Gastrocnemius medialis (tissue), 4 donors: ENCODE data around the gene MTMR1. TPM values are rescaled to one million over a fixed set of nuclear protein-coding genes. Genes with fewer than 3 reads are reported as not detected.

Experiments
- ATAC-seq, 2 donors: fragments of 150-250 bp; one replicate each; pipeline ENCODE4 v1.9.1; 2016
- DNase-seq, 2 donors: peaks; one replicate each; pipeline ENCODE4 v3.0.0-alpha.2; 2019
- H3K27ac ChIP-seq, 4 donors: fragments of 200-600 bp; sonication (generic); 1 replicate in 1 of 4; 2 replicates in 3 of 4; pipeline ENCODE4 v1.5.1; 2016 to 2018; ENCODE audit warnings: mild to moderate bottlenecking in 2 of 4, moderate library complexity in 1 of 4
- H3K27me3 ChIP-seq, 3 donors: fragments of 200-600 bp; sonication (generic) in 2 of 3; 1 replicate in 1 of 3; 2 replicates in 2 of 3; pipeline versions ENCODE4 v1.5.1 to v1.6.0; 2016 to 2019; ENCODE audit warnings: mild to moderate bottlenecking in 1 of 3, moderate library complexity in 1 of 3
- H3K36me3 ChIP-seq, 2 donors: fragments of 200-600 bp; sonication (generic) in 1 of 2; one replicate each; pipeline ENCODE4 v1.5.1; 2017 to 2018
- H3K4me1 ChIP-seq, 2 donors: fragments of 200-600 bp; sonication (generic) in 1 of 2; one replicate each; pipeline ENCODE4 v1.5.1; 2016 to 2017; ENCODE audit warnings: mild to moderate bottlenecking in 2 of 2
- H3K4me3 ChIP-seq, 4 donors: fragments of 200-600 bp; sonication (generic) in 3 of 4; 1 replicate in 1 of 4; 2 replicates in 3 of 4; pipeline ENCODE4 v1.5.1; 2016 to 2019; ENCODE audit warnings: mild to moderate bottlenecking in 2 of 4
- H3K9me3 ChIP-seq, 3 donors: fragments of 200-600 bp; sonication (generic) in 2 of 3; 1 replicate in 1 of 3; 2 replicates in 2 of 3; pipeline ENCODE4 v1.5.1; 2016 to 2019
- POLR2A ChIP-seq, 2 donors: fragments of 450-650 bp; IDR thresholded peaks; one replicate each; pipeline ENCODE4 v1.6.1; 2017; ENCODE audit warnings: antibody characterized with exemption in 2 of 2, mild to moderate bottlenecking in 2 of 2, moderate library complexity in 2 of 2
- in situ Hi-C, 4 donors: fragments of 200-750 bp; cut with MboI; loops; one replicate each; pipeline versions ENCODE4 v1.15.0 to v1.8.0; 2017; ENCODE audit warnings: low sequenced_read_pairs in 4 of 4
- intact Hi-C: fragments of 100-400 bp; cut with DNase I; formaldehyde crosslinking; loops from one replicate; pipeline ENCODE4 v1.15.1; 2023; ENCODE audit warnings: low total_unique reads
- total RNA-seq, 4 donors: library from RNA; depleted of rRNA; stranded (reverse); fragments of >200 nt; gene quantifications; one replicate each; pipeline versions ENCODE4 v1.1.0 to v1.2.3, GENCODE V29; 2016
- TF ChIP-seq, protein P1 (sequence below), 5 experiments: fragments of 450-650 bp in 3 of 5; fragments of 200-600 bp in 2 of 5; sonication (generic) in 2 of 5; IDR thresholded peaks in 4 of 5; conservative IDR thresholded peaks in 1 of 5; 1 replicate in 4 of 5; 2 replicates in 1 of 5; pipeline ENCODE4 v1.5.1; 2016 to 2019; ENCODE audit warnings: antibody characterized with exemption in 5 of 5, mild to moderate bottlenecking in 3 of 5, moderate library complexity in 3 of 5

Gene MTMR1
- total RNA-seq, 4 donors from 2014 or later = 28.2 to 80.9 (median 38.0) TPM

DNA sequence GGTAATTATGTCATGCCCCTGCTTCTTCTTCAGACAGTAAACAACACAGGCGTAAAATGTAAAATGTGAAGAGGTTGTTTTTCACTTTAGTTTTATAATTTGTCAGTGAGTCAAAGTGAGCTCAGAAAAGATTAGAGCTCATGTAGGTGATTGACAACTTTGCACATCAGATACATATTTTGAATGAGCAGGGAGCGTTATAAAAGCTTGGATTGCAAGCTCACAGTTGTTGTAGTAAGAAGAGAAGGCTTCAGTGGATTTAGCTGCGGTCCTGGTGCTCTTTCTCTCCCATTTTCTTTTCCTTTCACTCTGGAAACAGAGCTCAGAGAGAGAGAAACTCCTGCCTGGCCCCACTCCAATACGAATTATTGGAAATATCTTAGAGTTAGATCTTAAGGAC lies 26.4 kb downstream of the MTMR1 start:
- in situ Hi-C loops = loop anchor here in 3 of 4 donors (25.0 kb wide), 2 partner anchors 757 to 1207 kb away; partner anchors contain the start of gene IDS (in 1 of the 3)
- ATAC-seq = no peak
- Histone ChIP-seq H3K27me3 (no peaks in the 10 kb centered on the region), H3K4me1 (peaks cover 0 to 6% of the 10 kb centered on the region in 2 donors), H3K9me3 (no peaks in the 10 kb centered on the region), H3K27ac (no peak overlapping the region), H3K4me3 (no peak overlapping the region), H3K36me3 (no peaks in the 10 kb centered on the region)
- TF ChIP-seq, protein P1, sequence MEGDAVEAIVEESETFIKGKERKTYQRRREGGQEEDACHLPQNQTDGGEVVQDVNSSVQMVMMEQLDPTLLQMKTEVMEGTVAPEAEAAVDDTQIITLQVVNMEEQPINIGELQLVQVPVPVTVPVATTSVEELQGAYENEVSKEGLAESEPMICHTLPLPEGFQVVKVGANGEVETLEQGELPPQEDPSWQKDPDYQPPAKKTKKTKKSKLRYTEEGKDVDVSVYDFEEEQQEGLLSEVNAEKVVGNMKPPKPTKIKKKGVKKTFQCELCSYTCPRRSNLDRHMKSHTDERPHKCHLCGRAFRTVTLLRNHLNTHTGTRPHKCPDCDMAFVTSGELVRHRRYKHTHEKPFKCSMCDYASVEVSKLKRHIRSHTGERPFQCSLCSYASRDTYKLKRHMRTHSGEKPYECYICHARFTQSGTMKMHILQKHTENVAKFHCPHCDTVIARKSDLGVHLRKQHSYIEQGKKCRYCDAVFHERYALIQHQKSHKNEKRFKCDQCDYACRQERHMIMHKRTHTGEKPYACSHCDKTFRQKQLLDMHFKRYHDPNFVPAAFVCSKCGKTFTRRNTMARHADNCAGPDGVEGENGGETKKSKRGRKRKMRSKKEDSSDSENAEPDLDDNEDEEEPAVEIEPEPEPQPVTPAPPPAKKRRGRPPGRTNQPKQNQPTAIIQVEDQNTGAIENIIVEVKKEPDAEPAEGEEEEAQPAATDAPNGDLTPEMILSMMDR (IDR thresholded peaks at IDR 0.05 in 4 of 5, conservative IDR thresholded peaks at IDR 0.05 in 1 of 5) = no peak
- TF ChIP-seq POLR2A (IDR thresholded peaks at IDR 0.05) = no peak
- intact Hi-C loops = no loop called here
- DNase-seq = no peak

DNA sequence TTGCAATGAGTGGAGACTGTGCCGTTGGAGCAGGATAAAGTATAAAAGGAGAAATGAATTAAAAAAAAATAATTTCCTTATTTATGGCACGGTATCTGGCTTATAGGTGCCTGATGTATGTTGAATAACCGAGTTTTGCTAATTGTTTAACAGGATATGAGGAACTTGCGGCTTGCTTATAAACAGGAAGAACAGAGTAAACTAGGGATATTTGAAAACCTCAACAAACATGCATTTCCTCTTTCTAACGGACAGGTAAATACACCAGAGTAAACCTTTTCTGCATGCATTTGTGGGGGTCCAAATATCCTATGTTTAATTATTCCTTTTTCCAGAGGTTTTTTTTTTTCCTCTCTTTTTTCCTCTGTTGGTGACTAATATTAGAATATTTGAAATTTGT lies 36.8 kb downstream of the MTMR1 start:
- H3K27me3 ChIP-seq = no peaks in the 10 kb centered on the region
- intact Hi-C loops (no loop called here), in situ Hi-C loops (no loop called here)
- TF ChIP-seq, protein P1 (IDR thresholded peaks at IDR 0.05 in 4 of 5, conservative IDR thresholded peaks at IDR 0.05 in 1 of 5) = no peak
- no peak for TF ChIP-seq POLR2A (IDR thresholded peaks at IDR 0.05)
- peaks cover 0 to 22% of the 10 kb centered on the region in 2 donors for H3K36me3 ChIP-seq
- no peak overlapping the region for H3K27ac ChIP-seq
- no peak overlapping the region for H3K4me3 ChIP-seq
- H3K9me3 ChIP-seq = no peaks in the 10 kb centered on the region
- H3K4me1 ChIP-seq = no peaks in the 10 kb centered on the region
- ATAC-seq (no peak), DNase-seq (no peak)

DNA sequence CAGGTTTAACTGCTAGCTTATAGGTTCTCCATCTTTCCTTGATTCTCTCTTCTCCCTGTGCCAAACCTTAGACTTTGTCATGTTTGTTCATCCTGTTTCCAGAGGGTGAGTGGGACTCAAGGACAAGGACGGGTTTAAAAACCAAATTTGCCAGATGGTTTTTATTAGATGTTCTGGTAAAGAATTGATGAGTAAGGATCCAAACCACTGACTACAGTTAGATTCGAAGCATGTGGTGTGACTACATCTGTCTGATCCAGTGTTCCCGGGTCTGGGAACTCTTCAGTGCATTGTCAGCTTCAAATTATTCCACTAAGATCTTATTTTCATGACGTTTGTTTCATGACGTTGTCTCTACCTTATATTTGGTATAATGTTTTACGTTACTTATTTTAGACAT lies 37.5 kb downstream of the MTMR1 start:
- Histone ChIP-seq H3K36me3 (peaks cover 0 to 24% of the 10 kb centered on the region in 2 donors), H3K4me1 (no peaks in the 10 kb centered on the region), H3K27me3 (no peaks in the 10 kb centered on the region), H3K4me3 (no peak overlapping the region), H3K9me3 (no peaks in the 10 kb centered on the region), H3K27ac (no peak overlapping the region)
- in situ Hi-C loops = no loop called here
- DNase-seq (no peak), ATAC-seq (no peak)
- intact Hi-C loops = no loop called here
- TF ChIP-seq, protein P1 (IDR thresholded peaks at IDR 0.05 in 4 of 5, conservative IDR thresholded peaks at IDR 0.05 in 1 of 5) = no peak
- TF ChIP-seq POLR2A (IDR thresholded peaks at IDR 0.05) = no peak

DNA sequence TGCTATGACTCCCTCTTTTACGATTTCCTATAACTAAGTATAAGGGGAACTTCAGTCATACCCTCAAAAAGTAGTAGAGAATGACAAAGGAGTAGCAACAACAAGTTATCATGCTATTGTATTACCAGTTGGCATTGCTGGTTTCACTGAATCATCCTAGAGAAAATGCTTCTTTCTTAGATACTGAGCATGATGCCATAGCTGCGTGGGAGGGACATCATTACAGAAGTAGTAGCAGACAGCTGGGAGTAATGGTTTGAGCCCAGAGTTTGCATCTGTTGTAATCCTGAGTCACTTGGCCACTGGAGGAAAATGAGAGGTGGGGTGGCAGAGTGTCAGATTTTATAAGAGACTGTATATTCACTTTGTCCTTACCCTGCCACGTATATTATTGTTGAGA lies 38.6 kb downstream of the MTMR1 start:
- TF ChIP-seq POLR2A (IDR thresholded peaks at IDR 0.05) = no peak
- TF ChIP-seq, protein P1 (IDR thresholded peaks at IDR 0.05 in 4 of 5, conservative IDR thresholded peaks at IDR 0.05 in 1 of 5) = no peak
- no peaks in the 10 kb centered on the region for H3K27me3 ChIP-seq
- DNase-seq (peak in 1 of 2 donors; percentile 25), ATAC-seq (peak in 1 of 2 donors; percentile 78)
- H3K4me1 ChIP-seq = no peaks in the 10 kb centered on the region
- intact Hi-C loops (no loop called here), in situ Hi-C loops (no loop called here)
- H3K4me3 ChIP-seq = no peak overlapping the region
- H3K9me3 ChIP-seq = no peaks in the 10 kb centered on the region
- no peak overlapping the region for H3K27ac ChIP-seq
- peaks cover 0 to 33% of the 10 kb centered on the region in 2 donors for H3K36me3 ChIP-seq

DNA sequence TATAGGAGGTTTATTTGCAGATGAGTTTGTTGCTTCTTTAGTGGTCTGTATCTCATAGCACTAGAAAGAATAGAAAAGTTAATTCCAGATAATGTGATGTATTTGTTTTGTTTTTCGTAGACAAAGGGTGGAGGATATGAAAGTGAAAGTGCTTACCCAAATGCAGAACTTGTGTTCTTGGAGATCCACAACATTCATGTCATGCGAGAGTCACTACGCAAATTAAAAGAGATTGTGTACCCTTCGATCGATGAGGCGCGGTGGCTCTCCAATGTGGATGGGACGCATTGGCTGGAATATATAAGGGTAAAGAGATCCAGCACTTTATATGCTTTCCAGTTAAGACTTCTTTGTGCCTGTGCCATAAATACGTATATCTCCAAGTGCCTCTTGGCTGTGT lies 43.3 kb downstream of the MTMR1 start:
- Histone ChIP-seq H3K27me3 (no peaks in the 10 kb centered on the region), H3K4me1 (no peaks in the 10 kb centered on the region), H3K36me3 (peaks cover 0 to 36% of the 10 kb centered on the region in 2 donors), H3K9me3 (no peaks in the 10 kb centered on the region), H3K27ac (no peak overlapping the region), H3K4me3 (no peak overlapping the region)
- TF ChIP-seq, protein P1 (IDR thresholded peaks at IDR 0.05 in 4 of 5, conservative IDR thresholded peaks at IDR 0.05 in 1 of 5) = no peak
- TF ChIP-seq POLR2A (IDR thresholded peaks at IDR 0.05) = no peak
- intact Hi-C loops = no loop called here
- DNase-seq (no peak), ATAC-seq (no peak)
- in situ Hi-C loops = no loop called here
